NCI-H2081 (cell line): Measurements from ENCODE around the gene PUSL1.

ENCODE experiments used
- DNase-seq, 2 experiments: peaks; one replicate each; lab custom pipeline; 2025; lab: John Stamatoyannopoulos, UW

The PUSL1 gene

DNA sequence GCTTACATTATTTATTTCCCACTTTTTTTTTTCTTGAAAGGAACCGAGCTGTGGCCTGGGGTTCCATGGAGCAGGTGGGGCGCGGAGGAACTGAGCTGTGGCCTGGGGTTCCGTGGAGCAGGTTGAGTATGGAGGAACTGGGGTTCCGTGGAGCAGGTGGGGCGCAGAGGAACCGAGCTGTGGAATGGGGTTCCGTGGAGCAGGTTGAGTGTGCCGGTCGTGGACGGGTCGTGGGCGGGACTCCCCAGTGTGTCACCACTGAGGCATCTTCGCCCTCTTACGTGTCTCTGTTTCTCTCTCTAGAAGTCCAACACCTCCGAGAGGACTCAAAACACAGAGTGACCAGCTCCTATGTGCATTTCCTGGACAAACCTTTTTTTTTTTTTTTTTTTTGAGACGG is 29.4 kb upstream of the PUSL1 start:
- DNase-seq = no peak

DNA sequence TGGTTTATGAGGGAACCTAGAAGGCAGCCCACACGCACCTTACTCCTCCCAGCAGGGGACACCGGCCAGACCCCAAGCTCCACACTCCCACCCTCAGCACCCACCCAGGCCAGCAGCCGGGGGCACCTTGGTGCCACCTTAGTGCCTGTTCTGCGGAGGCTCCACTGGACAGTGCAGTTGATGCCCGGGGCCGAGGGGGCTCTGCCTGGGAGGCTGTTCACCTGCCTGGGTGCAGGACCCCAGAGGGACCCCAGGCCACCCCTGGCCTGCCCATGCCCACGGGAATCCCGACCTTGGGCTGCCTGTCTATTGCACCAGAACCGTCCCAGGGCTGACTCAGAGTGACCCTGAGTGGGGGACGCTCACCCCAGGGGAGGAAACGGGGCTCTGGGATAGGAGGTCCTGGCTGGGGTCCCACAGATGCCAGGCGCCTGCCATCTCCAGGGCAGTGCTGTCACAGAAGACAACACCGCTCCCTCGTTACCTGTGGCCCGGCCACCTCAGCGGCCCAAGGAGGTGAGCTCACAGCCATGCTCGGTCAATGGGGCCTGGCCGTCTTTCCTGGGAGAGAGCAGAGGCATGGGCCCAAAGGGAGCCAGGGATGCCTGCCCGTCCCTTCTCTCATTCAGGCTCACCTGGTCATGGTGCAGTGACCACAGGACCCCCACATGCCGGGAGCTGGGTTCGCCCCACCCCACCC is 27.5 kb upstream of the PUSL1 start:
- DNase-seq = no peak

DNA sequence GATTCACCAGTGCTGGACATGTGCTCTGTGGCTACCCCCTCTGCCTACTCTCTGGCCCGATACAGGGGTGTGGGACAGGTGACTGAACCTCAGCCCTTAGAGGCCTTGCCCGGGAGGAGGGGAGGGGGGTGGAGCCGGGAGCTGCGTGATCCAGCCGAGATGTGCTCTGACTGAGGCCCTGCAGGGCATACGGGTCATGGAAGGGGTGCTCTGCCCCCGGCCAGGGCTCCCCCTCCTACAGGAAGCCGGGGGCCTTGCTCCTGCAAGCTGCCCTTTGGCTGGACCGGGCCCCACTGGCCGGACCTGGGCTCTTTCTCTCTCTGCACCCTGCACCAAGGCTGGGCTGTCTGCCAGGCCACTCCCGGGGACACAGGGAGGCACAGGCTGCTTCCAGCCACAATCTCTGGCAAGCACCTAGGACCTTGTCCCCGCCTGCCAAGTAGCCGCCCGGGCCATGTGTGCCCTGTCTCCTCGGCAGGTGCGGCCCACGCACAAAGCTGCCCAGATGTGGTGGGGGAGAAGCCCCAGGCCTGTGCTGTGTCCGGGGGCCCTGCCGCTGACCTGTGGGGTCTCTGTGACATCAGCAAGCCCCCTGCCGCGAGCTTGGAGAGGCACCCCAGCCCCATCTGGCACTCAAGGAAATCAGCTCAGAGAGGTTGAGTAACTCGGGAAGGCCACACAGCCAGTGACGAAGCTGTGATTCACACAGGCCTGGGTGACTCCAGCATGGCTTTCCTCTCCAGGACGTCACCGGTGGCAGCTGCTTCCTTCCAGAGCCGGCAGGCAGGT is 26.7 kb upstream of the PUSL1 start:
- no peak for DNase-seq

DNA sequence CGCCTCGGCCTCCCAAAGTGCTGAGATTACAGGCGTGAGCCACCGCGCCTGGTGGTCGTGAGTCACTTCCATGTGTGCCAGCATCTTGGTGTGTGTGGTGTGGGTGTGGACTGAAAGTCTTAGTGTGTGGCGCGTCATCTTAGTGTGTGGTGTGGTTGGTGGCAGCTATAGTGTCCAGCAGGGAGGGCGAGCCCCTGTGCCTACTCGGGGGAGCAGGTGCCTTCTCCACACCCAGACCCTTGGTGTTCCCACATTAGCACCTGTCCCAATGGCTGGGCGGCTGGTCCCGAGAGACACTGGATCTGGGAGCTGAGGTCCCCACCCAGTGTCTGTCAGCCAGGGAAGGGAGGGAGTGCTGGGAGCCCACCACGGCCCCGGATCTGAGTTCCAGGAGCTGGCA is 25.4 kb upstream of the PUSL1 start:
- no peak for DNase-seq

DNA sequence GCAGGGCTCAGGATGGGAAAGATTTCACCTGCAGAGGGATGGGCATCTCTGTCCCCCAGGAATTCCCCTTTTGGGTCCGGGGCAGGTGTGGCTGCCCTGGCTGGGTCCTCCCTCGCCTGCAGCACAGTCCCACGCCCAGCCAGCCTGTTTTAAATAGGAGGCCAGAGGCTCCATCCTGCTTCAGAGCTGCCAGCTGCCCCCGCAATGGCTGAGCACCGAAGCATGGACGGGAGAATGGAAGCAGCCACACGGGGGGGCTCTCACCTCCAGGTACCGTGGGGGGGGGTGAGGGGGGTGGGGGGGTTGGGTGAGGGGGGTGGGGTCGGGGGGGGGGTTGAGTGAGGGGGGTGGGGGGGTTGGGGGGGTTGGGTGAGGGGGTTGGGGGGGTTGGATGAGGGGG is 24.6 kb upstream of the PUSL1 start:
- DNase-seq = no peak

DNA sequence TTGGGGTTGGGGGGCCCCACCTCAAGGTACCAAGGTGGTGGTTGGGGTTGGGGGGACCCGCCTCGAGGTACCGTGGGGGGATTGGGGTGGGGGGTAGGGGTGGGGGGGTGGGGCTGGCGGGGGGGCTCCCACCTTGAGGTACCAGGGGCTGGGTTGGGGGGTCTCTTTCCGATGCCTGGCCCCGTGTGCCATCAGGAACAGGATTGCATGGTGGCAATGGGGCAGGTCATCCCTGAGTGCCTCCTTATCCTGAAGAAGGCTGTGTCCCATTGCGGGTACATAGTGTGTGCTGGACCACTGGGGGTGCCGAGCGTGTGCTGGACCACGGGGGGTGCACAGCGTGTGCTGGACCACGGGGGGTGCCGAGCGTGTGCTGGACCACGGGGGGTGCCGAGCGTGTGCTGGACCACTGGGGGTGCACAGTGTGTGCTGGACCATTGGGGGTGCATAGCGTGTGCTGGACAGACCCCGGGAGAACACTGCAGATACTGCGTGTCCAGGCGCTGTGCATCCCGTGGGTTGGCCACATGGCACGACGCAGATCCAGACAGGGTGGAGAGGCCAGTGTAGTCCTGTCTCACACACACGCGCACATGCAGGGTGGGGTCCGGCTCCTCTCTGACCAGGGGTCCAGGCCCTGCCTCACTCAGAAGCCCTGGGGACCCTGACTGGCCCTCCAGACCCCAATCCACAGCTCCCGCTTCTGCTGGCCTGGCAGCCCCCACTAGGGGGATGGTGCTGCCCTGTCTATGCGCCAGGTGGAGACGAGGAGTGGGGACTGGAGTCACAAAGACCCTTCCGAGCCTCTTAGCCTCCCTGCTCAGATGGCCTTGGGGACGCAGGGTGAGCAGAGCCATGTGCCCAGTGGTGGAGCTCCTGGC is 23.9 kb upstream of the PUSL1 start:
- DNase-seq = no peak

DNA sequence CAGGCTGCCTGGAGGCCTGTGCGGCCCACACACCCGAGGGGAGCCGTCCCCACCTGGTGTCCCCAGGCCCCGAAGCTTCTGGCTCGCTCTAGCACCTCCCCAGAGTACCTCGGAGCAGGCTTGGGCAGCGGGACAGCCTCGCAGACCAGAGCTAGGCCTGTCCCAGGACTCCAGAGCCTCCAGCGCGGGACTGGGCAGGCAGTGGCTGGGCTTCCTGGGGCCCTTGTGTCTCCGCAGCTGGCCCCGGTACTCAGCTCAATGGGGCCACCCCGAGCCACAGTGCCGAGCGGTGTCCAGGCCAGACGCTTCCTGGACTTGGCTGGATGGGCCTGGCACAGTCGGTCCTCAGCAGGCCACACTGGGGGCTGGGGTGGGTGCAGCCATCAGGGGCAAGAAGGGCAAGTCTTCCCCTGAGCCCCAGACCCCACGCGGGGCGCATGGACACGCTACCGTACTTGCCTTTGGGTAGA is 23.3 kb upstream of the PUSL1 start:
- DNase-seq = no peak

DNA sequence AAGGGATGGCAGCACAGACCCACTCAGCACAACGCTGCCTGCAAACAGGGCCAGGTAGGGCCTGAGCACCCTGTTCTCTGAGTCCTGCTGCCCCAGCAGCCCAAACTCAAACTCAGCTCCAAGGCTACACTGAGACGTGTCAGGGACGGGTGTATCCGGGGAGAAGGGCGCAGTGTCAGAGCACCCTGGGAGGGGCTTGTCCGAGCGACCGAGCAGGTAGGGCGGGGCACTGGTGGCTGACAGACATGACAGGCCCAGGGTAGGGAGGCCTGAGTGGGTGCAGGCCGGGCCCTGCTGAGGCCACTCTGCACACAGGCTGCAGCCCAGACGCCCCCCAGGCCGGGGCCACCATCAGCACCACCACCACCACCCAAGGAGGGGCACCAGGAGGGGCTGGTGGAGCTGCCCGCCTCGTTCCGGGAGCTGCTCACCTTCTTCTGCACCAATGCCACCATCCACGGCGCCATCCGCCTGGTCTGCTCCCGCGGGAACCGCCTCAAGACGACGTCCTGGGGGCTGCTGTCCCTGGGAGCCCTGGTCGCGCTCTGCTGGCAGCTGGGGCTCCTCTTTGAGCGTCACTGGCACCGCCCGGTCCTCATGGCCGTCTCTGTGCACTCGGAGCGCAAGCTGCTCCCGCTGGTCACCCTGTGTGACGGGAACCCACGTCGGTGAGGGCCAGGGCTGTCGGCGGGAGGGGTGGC is 22.6 kb upstream of the PUSL1 start:
- DNase-seq = no peak

DNA sequence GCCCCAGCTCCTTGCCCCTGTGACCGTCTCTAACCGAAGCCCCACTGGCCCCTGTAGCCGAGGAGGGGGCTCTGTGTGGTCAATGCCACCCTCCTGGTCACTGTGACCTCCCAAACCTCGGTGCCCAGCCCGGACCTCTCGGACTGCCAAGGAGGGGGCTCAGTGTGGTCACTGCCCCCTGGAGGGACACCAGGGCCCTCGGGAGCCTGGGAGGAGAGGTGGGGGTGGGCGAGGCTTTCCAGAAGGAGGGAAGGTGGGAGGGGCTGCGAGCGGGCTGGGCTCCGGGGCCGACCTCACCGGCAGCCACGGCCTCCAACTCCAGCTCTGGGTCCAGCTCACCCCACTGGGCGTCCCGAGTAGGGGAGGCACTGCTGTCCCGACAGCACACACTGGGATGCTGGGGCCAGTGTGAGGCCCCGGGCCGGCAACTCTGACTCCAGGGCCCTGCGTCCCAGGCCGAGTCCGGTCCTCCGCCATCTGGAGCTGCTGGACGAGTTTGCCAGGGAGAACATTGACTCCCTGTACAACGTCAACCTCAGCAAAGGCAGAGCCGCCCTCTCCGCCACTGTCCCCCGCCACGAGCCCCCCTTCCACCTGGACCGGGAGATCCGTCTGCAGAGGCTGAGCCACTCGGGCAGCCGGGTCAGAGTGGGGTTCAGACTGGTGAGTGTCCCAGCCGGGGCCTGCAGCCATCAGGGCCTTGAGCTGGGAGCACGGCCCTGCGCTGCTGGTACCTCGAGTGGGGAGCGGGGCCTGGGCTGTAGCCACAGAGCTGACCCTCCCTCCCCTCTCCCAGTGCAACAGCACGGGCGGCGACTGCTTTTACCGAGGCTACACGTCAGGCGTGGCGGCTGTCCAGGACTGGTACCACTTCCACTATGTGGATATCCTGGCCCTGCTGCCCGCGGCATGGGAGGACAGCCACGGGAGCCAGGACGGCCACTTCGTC is 21.8 kb upstream of the PUSL1 start:
- DNase-seq = no peak

DNA sequence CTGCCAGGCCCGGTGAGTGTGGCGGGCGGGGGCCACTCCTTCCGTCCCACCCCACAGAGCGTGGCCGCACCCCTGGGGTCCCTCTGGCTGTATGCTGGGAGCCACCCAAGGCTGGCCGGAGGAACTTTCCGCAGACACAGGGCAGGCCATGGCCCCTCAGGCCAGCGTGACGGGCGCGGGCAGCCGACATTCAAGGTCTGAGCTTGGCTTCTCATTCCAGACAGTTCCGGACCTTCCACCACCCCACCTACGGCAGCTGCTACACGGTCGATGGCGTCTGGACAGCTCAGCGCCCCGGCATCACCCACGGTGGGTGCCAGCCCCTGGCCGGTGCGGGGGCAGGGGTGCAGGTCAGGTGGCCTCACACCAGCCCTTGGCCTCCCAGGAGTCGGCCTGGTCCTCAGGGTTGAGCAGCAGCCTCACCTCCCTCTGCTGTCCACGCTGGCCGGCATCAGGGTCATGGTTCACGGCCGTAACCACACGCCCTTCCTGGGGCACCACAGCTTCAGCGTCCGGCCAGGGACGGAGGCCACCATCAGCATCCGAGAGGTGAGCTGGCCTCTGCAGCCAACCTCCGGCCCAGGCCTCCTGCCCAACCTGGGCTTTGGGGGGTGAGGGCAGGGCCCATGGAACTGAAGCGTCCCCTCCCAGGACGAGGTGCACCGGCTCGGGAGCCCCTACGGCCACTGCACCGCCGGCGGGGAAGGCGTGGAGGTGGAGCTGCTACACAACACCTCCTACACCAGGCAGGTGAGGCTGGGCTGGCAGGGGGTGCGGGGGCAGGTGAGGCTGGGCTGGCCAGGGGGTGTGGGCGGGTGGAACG is 20.9 kb upstream of the PUSL1 start:
- DNase-seq = no peak

DNA sequence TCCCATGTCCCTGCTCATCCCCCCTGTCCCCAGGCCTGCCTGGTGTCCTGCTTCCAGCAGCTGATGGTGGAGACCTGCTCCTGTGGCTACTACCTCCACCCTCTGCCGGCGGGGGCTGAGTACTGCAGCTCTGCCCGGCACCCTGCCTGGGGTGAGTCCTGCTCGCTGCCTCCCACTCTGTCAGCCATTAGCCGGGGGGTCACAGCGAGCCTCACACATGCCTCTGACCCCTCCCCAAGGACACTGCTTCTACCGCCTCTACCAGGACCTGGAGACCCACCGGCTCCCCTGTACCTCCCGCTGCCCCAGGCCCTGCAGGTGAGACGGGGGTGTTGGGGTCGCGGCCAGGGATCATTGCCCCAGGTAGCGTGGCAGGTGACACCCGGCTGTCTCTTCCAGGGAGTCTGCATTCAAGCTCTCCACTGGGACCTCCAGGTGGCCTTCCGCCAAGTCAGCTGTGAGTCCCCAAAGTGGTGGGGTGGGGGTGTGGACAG is 18.1 kb upstream of the PUSL1 start:
- DNase-seq = peak; percentile 29 to 42

DNA sequence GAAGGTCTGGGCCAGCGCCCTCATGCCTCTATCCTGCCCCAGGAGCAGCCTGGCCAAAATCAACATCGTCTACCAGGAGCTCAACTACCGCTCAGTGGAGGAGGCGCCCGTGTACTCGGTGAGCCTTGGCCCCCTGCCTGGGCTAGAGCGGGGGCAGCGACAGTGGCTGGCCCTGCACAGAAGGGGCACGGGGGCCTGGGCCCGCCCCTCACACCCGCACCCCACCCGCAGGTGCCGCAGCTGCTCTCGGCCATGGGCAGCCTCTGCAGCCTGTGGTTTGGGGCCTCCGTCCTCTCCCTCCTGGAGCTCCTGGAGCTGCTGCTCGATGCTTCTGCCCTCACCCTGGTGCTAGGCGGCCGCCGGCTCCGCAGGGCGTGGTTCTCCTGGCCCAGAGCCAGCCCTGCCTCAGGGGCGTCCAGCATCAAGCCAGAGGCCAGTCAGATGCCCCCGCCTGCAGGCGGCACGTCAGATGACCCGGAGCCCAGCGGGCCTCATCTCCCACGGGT is 17.3 kb upstream of the PUSL1 start:
- peak in 1 of 2 experiments; percentile 9 for DNase-seq

DNA sequence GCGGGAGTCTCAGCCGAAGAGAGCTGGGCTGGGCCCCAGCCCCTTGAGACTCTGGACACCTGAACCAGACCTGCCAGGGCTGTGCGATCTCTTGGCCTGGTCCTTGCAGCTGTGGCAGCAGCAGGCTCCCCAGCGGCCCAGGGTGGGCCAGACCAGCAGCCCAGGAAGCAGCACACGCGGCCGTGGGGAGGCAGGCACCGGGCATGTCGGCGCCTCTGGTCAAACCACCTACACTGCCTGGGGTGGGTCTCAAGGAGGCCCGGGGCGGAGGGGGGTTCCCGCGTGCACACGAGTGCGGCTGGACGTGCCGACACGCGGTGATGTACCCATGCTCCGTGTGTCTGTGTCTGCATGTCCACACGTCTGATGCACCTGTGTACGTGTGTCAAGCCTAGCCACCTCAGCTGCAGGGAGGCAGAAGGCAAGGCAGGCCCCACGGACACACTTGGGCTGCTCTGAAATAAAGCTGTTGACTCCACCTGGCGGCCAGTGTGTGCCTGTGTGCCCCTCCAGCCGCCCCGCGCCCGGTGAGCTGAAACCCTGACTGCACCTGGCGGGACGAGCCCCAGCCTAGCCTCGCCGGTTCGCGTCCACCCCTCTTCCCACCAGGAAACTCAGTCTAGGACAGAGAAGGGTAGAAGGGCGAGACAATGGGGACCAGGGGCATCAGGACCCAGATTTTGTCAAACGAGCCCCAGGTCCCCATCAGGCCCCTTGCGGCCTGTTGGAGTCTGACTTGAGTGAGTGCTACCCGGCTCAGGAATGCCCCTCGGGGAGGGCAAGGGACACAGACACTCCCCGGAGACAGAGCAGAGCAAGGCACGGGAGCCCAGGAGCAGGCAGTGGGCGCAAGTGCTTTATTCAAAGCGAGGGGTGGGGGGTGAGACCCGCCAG is 16.6 kb upstream of the PUSL1 start:
- peak; percentile 76 to 78 for DNase-seq

DNA sequence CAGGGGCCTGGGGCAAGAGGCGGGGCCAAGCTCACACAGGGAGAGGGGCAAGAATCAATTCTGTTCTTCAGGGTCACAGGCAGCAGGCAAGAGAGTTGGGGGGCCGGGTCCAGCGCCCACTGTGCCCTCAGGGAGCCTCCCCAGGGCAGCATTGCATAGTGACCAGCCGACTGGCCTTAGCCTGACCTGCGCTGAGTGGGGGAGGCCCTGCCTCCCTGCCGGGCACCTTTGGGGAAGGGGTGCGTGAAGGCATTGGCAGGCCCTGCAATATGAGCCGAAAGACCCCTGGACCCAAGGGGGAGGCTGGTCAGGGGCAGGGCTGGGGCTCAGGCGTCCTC is 16.0 kb upstream of the PUSL1 start:
- DNase-seq = no peak

DNA sequence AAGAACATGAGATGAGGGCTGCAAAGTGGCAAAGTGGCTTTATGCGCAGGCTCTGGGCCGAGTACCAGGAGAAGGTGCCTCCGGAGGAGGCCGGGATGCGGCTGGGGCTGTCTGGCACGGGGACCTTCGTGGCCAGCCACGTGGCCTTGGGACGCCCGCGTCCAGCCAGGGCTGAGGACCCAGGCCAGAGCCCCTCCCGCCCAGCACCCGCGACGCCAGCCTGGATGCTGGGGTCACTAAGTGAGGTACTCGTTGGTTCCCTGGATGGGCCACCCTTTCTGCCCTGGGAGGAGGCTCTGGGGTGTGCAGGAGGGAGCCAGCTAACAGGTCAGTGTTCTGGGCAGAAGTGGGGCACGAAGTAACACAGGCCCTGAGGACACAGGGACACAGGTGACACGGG is 15.5 kb upstream of the PUSL1 start:
- no peak for DNase-seq

DNA sequence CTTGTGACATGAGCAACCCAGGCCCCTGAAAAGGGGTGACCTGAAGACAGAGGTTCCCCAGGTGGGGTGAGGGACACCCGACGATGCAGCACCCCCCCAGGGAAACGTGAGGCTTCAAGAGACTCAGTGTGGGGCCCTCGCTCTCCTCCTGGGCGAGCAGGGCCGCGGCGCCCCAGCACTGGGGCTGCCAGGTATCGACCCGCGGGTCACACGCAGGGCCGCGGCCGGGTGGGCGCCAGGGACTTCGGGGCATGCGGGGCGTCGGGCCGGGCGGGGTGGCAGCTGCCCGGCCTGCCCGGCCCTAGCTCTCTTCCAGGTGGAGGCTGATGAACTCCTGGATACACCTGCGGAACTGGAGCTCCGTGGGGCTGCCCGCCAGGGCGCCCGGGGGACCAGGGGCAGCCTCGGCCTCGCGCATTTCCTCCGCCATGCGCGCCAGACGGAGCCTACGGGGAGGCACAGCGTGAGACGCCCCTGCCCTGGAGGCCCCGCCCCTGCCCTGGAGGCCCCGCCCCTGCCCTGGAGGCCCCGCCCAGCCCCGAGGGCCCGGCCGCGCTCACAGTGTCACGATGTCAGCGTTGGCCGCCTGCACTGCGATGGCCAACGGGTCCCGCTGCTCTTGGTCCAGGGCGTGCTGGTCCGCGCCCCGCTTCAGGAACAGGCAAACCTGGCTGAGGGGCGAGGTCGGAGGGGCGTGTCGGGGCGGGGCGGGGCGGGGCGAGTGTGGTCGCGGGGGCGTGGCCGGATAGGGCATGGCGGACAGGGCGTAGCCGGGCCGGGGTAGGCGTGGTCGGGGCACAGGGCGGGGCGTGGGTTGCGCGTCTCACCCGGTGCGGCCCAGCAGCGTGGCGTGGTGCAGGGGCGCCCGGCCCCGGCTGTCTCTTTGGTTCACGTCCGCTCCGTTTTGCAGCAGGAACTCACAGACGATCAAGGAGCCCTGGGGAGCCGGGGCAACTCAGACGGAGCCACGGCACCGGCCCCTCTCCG is 14.8 kb upstream of the PUSL1 start:
- DNase-seq = no peak

DNA sequence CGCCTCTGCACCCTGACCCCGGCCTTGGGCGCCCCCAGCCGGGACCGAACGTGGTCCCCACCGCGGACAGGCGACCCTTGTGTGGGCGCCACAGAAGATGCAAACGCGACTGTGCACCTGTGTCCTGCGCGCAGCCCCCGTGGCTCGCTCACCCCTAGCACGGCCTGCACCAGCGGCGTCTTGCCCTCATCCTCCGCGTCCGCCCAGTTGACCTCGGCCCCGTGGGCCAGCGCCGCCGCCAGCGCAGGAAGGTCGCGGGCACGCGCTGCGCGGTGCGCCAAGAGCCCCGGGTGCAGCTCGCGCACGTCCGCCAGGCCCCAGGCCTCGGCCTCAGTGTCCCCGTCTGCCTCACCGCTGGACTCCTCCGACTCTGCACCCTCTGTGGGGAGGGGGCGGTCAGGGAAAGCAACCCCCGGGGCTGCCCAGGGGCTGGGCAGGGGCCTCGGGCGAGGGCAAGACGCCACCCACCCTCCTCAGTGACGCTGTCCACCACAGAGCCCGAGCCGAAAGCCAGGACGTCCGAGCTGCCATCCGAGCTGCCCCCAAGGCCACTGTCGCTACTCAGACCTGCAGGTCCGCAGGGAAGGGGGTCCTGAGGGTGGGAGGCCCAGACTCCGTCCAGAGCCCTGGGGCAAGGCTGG is 14.0 kb upstream of the PUSL1 start:
- no peak for DNase-seq
